GM21367 (cell line): ENCODE measurements around the gene PTX3.

Source experiments
- ATAC-seq: cut with Tn5 transposase; IDR thresholded peaks from one replicate; pipeline ENCODE4 v1.9.1; 2021; ENCODE audit not compliant: unreplicated experiment

The PTX3 gene

DNA sequence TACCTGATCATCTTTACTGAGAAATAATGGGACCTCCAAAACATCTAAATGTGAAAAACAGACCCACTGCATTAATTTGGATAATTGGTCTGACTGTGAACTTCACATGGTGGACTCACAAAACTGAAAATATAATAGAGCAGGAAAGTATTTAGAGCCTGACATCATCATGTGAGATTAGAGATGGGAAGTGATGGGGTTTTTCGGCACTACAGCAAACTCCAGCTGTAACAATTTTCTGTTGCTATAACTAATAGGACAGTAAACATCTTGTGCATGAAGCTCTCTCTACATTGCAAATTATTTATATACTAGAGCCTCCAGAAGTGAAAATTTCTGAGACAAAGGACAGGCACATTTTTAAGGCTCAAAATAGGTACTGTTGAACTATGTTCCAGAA, 34.4 kb downstream of the PTX3 start:
- ATAC-seq, result no peak

DNA sequence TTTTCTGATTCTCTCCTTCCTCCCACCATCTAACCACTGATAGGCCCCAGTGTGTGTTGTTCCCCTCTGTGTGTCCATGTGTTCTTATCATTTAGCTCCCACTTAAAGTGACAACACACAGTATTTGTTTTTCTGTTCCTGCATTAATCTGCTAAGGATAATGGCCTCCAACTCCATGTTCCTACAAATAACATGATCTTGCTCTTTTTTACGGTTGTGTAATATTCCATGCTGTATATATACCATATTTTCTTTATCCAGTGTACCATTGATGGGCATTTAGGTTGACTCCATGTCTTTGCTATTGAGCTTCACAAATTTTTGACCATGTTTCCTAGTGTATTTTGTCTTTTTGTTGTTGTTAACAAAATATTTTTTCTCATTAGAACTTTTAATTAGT, 36.0 kb downstream of the PTX3 start:
- no peak for ATAC-seq

- ATAC-seq, result no peak
These were observed 39.3 kb downstream of the PTX3 start for GRCh38 chr3:157475921-157476414.

DNA sequence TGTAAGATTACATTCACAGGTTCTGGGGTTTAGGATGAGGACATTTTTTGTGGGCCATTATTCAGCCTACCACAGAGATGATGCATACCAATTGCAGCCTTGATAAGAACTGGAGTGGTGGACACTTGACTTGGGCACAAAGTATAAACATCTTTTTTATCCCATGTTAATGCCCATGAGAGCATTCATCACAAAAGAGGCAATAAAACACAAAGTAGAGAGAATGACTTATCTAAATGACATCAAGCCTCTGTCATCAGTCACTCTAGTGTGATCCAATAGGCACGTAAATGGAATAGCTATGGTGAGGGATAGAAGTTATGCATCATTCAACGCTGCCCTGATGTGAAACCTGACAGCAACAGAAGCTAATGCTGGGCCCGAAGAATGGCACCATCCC, 40.8 kb downstream of the PTX3 start:
- ATAC-seq, result no peak

- ATAC-seq, result no peak
These were observed 43.0 kb downstream of the PTX3 start for GRCh38 chr3:157479464-157480243.

GRCh38 chr3:157487339-157487738, 50.7 kb downstream of the PTX3 start:
- no peak for ATAC-seq

- no peak for ATAC-seq
These were observed 51.5 kb downstream of the PTX3 start for GRCh38 chr3:157488144-157488543.

DNA sequence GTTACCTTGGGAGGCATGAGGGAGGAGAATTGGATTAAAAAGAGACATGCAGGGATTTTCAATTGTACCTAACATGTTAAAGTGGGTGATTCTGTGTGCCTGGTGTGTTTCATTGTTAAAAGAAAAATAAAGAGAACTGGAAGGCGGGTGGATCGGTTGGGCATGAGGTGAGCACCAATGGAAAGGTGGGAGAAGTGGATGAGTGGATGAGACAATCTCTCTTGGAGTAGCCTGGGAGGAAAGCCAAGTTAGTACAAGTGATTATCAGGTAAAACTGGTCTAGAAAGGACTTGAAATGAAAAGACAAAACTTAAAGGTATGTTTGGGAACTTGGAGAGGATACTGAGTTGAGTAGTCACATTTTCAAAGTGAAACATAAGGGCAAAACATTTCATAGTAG, 54.5 kb downstream of the PTX3 start:
- ATAC-seq, result no peak
